Activated CD8-positive, alpha-beta memory T cell treated with anti-CD3 and anti-CD28 coated beads for 4 hours (primary cell): ENCODE data around the gene KNDC1.

Experiments used
- DNase-seq, 2 donors: peaks; one replicate each; pipeline ENCODE4 v3.0.0-alpha.2; 2020; ENCODE audit warnings: low read depth in 2 of 2

The KNDC1 gene

GRCh38 chr10:133206356-133207040, 46.5 kb downstream of the KNDC1 start:
- no peak for DNase-seq

DNA sequence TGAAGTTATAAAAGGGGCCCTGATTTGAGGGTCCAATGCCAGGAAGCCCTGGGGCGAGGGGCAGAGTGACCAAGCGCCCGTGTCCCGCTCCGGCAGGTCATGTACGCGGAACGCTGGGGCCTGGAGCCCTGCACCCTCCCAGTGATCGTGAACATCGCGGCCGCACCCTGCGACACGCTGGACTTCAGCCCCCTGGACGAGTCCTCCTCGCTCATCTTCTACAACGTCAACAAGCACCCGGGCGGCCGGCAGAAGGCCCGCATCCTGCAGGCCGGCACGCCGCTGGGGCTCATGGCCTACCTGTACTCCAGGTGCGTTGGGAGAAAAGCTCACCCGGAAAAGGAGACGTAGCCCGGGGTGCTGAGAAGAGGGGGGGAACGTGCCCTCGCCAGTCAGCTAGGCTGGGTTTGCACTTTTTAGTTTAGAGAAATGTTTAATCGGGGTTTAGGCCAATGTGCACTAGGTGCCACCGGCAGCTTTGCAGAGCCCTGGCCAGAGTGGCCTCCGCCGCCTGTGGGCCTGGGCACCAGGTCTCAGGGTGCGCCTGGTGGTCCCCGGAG, 47.1 kb downstream of the KNDC1 start:
- DNase-seq, result no peak

DNA sequence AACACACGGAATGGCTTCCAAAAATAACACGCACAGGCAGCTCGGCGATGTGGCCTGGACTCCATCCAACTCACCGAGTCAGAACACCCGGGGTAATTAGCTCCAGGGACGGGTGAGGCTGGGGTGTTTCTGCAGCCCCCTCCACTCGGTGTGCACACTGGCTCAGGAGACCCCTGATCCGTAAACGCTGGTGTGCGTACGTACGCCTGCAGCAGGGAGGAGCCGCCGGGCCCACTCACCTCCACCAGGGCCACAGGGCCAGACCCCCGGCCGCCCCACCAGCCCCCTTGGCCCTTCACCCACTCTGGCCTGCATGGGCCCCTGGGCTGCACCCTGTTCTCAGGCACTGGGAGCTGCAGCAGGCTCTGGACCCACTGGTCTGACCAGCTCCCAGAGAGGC, 47.6 kb downstream of the KNDC1 start:
- no peak for DNase-seq

DNA sequence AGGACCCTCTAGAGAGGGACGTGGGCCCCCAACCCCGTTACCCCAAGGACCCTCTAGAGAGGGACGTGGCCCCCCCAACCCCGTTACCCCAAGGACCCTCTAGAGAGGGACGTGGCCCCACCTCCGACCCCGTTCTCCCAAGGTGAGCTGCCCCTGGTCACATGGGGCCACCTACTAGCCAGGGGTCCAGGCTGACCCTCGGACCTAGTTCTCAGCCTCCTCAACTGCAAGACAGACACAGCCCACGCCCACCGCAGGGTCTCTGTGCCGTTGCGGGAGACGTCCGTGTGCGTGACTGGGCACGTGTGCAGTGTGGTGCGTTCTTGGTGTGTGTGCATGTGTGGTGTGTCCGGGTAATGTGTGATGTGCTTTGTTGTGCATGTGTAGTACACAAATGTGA, 48.4 kb downstream of the KNDC1 start:
- DNase-seq, result no peak

- no peak for DNase-seq
These were observed 49.1 kb downstream of the KNDC1 start for GRCh38 chr10:133209117-133209516.

- DNase-seq, result no peak
These were observed 49.6 kb downstream of the KNDC1 start for GRCh38 chr10:133209641-133210040.

- no peak for DNase-seq
These were observed 50.5 kb downstream of the KNDC1 start for GRCh38 chr10:133210398-133211140.

DNA sequence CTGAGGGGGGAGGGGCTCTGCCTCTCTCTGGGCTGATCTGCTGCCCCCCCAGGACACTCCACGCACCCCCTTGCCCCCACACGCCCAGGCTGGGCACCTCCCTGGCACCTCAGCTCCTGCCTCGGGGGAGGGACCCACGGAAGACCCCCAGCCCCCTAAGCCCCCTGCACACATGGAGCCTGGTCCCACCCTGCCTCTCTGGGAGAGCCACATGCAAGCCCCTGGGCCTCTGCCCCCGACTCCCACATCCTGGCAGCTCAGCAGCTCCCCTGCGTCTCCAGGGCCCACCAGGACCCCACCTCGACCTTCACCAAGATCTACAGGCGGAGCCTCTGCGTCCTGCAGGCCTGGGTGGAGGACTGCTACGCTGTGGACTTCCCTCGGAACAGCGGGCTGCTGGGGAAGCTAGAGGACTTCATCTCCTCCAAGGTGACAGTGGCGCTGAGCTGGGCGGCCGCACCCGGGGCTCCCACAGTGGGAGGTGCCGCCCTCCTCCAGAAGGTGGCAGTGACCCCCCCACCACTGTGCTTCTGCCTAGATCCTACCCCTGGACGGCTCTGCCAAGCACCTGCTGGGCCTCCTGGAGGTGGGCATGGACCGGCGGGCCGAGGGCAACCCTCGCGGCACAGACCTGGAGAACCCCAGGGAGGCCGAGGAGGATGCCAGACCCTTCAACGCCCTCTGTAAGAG, 51.3 kb downstream of the KNDC1 start:
- no peak for DNase-seq

DNA sequence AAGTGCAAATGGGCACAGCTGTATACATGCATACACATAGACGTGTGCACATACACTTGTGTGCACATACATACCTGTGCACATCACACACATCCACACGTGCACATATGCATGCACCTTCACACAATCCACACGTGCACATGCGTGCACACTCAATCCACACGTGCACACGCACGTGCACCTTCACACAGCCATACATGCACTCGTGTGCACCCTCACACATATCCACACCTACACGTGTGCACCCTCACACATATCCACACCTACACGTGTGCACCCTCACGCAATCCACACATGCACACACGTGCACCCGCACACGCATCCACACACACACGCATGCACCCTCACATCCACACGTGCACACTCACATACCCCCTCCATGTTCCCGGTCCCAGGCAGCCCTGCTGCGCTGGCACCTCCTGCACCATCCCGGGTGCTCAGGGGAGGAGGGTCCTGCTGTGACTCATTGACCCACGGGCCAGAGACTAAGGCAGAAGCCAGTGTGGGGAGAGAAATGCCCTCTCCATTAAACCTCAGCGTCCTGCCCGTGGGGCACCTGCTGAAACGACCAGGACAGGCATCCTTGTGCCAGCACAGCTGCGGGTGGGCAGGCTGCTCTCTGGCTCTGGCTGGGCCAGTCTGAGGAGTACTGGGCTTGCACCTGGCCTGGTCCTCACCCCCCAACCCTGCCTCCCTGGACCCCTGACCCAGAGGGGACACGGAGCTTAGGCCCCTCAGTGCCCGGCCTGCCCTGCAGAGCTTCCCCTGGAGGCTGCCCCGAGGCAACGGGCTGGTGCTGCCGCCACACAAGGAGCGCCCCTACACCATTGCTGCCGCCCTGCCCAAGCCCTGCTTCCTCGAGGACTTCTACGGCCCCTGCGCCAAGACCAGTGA, 52.2 kb downstream of the KNDC1 start:
- no peak for DNase-seq

GRCh38 chr10:133212853-133213494, 53.0 kb downstream of the KNDC1 start:
- DNase-seq, result no peak

DNA sequence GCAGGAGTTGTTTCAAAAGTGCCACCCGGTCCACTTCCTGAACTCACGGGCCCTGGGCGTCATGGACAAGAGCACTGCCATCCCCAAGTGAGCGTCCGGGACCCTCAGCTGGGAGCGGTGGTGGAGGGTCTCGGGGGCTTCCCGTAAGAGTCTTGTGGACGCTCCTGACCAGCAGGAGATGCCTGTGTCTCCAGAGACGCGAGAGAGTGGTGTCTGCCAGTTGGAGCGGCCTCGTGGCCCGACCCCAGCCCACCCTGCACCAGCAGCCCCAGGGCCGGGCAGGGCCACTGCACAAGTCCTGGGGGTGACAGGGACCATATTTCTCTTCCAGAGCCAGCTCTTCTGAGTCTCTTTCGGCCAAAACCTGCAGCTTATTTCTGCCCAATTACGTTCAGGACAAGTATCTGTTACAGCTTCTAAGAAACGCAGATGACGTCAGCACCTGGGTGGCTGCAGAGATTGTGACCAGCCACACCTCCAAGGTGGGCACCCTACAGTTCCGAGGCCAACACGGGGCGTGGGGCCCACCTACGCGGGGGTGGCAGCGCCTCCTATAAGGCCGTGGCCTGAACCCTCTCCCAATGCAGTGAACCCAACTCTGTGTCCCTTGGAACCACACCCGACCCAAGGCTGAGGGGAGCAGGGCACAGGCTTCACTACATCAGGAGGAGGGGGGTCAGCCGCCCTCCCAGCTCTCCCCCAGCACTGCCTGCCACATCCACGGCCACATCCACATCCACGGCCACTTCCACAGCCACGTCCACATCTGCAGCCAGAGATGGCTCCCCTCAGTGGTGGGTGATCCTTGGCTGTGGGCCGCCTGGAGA, 53.8 kb downstream of the KNDC1 start:
- DNase-seq, result no peak

DNA sequence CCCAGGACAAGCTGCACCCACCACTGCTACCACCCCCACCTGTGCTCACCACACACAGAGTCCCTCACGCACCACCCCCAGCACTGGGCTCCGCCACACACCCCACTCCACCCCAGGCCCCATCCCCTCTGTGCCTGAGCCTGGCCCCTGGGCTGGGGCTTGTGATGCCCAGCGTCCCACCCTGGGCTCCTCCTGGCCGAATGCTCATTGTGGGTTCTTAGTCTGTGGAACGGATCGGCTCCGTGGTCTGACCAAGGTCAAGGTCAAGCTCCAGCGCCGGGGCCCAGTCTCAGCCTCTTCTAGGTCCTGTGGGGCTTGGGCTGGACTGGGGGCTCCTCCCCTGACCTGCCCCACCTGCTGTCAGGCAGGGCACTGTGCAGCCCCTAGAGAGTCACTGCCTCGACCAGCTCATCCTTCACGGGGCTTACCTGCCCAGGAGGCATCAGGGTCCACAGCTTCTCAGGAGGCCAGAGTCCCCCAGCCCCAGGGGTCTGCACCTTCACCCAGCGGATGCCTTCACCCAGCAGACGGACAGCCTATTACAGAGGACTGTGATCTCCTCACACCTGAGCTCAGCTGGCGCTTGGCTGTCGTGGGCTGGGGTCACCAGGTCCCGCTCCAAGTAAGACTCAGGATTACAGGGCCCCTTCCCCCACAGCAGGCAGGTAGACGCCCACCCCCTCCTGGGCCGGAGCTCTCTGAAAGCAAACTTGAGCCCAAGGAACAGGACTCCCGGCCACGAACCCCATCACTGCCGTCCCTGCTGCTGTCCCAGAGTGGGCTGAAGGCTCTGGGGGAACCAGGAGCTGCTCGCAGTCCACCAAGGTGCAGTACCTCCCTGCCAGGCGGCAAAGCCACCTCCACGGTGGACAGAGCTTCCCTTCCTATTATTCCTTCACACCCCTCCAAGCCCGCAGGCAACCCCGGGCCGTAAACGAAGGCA, 54.7 kb downstream of the KNDC1 start:
- no peak for DNase-seq

DNA sequence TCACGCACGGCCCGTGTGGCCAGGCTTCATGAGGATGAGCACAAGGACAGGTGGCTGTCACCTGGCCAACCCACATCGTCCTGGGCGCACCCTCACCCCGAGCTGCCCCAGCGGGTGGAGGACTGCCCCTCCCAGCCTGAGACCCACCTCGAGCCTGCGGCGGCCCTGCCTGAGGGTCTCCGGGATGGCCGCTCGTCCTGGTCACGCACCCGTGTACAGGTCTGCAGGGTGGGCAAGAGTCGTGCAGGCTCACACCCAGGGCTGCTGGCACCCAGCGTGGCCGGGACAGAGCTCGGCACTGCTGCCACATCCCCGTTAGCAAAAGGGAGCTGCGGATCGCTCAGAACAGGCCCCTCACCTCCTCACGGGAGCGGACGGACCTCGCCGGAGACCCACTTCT, 55.6 kb downstream of the KNDC1 start:
- no peak for DNase-seq

- no peak for DNase-seq
These were observed 56.8 kb downstream of the KNDC1 start for GRCh38 chr10:133216776-133217175.

DNA sequence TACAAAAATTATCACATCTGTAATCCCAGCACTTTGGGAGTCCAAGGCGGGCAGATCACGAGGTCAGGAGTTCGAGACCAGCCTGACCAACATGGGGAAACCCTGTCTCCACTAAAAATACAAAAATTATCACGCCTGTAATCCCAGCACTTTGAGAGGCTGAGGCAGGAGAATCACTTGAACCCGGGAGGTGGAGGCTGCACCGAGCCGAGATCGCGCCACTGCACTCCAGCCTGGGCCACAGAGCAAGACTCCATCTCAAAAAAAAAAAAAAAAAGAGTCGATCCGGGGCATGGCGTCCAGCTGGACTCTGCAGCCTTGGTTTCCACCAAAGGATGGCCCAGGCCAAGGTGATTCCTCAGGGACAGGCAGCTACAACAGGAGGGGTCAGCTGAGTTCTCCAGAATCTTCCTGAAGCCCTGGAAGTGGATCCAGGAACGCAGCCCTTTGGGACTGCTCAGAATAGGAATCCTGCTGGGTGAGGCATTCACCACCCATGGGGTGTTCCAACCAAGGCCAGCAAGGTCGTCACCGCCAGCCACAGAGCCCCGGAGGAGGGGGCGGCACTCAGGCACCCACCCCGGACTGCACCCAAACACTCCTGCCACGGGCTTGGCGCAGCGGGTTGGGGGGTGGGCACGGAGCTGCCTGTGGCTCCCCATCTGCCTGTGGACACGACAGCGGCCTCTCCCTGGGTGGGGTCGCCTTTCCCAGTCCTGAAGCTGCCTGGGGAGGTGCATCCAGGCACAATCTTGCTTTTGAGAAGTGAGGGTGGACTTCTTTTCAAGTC, 58.0 kb downstream of the KNDC1 start:
- DNase-seq, result no peak

DNA sequence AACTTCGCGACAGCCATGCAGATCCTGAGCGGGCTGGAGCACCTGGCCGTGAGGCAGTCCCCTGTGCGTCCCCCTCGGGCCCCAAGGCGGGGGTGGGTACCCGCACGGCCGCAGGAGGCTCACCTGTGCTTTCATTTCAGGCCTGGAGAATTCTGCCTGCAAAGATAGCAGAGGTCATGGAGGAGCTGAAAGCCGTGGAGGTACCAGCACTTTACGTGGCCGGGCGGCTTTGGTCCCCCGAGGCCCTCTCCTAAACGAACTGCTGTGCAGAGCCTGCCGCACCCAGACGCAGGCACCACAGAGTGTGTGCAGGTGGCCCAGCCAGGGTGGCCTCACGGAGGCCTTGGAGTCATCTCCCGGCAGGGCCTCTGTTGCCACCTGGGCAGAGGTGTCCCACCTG, 58.9 kb downstream of the KNDC1 start:
- DNase-seq, result no peak

DNA sequence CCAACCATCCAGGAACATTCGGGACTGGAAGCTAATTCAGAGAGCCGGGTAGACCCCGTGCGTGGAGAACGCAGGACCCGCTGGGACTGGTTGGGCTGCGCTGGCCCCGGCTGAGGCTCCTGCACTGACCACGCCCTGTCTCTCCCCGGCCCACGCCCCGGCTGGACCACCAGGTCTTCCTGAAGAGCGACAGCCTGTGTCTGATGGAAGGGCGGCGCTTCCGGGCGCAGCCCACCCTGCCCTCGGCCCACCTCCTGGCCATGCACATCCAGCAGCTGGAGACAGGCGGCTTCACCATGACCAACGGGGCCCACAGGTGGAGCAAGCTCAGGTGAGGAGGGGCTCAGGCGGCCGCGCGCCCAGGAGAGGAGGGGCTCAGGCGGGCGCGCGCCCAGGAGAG, 59.8 kb downstream of the KNDC1 start:
- DNase-seq, result no peak

- DNase-seq, result no peak
These were observed 61.3 kb downstream of the KNDC1 start for GRCh38 chr10:133221331-133221730.
